ENCODE data around the gene PPP1R12B. TPM values are rescaled to one million over a fixed set of nuclear protein-coding genes. Genes with fewer than 3 reads are reported as not detected.
A peak's percentile ranks its signal among the peaks of the same experiment; 100 is the strongest.
"Not testable (repeated sequence)": the region's sequence is repeated elsewhere in the genome, so short reads cannot be mapped to it uniquely, and the experiment has no call there.

The PPP1R12B gene
- total RNA-seq, 5 donors from 2014 or later (not counting 1 experiment from before 2014, with no cell fraction given), result 24.3 to 40.9 (median 27.0) TPM

- Histone ChIP-seq H3K27ac (ENCODE audit: low read length) (no peak overlapping the region), H3K4me3 (ENCODE audit: control insufficient read depth in 1 of 2, extremely low read depth in 1 of 2, low read length in 1 of 2) (no peak overlapping the region), H3K27me3 (replicated peaks in 1 of 2; ENCODE audit: control insufficient read depth in 2 of 2, extremely low read depth in 1 of 2, insufficient read depth in 2 of 2, low read length in 1 of 2) (no peaks in the 10 kb centered on the region), H3K4me1 (ENCODE audit: control insufficient read depth in 1 of 2, extremely low read depth in 1 of 2, insufficient read depth in 2 of 2, low read length in 2 of 2) (peaks cover 5 to 6% of the 10 kb centered on the region in 2 experiments), H3K9me3 (no peaks in the 10 kb centered on the region), H3K36me3 (ENCODE audit: control insufficient read depth in 2 of 2, extremely low read depth in 1 of 2, insufficient read depth in 1 of 2, low read length in 1 of 2) (no peaks in the 10 kb centered on the region)
- peak in 2 of 35 experiments; percentile 12 to 68 for DNase-seq
- CTCF ChIA-PET, result interaction anchor here (0.6 to 3.3 kb wide), 8 partner anchors 8 to 376 kb away, joined by 3 to 15 read pairs (median 4); no protein-coding TSS in a partner anchor
- Mint-ChIP-seq H3K4me1 (peaks cover 29 to 36% (median 31%) of the 10 kb centered on the region in 3 donors), H3K9me3 (no peaks in the 10 kb centered on the region), H3K27ac (peak overlapping the region in 1 of 2 donors; percentile 54), H3K4me3 (peak overlapping the region; percentile 2 to 60 (median 42)), H3K27me3 (no peaks in the 10 kb centered on the region), H3K36me3 (no peaks in the 10 kb centered on the region)
- no CpG with 5 or more reads among the region's 4 CpGs for WGBS (ENCODE audit: insufficient coverage)
- POLR2A ChIA-PET, result no interaction called here
- ATAC-seq (replicated peaks in 1 of 4), result no peak
Measured at GRCh38 chr1:202343652-202344349, 4.7 kb upstream of the PPP1R12B start.

DNA sequence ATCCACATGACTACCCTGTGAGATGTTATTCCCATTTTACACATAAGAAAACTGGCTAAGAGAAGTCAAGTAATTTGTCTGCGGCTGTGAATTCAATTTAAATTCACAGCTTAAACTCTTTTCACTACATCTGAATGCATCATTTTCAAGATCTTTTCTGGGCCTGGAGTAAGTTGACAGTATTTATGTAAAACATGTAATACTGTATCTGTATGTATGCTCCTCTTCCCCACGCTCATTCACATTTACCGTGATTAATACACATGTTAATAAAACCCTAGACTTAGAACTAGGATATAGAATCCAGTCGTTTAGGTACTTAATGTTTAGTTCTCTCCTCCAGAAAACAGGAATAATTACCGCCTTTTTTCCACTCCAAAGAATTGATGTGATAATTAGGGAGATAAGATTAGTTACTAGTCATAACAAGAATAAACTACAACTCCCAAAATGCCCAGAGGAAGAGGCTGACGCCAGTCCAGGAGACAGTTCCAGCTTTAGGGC, 442 bp upstream of the PPP1R12B start:
- no peaks in the 10 kb centered on the region for H3K27me3 Mint-ChIP-seq
- Histone ChIP-seq H3K9me3 (no peaks in the 10 kb centered on the region), H3K4me3 (ENCODE audit: control insufficient read depth in 1 of 2, extremely low read depth in 1 of 2, low read length in 1 of 2) (peak overlapping the region; percentile 80 to 91), H3K36me3 (ENCODE audit: control insufficient read depth in 2 of 2, extremely low read depth in 1 of 2, insufficient read depth in 1 of 2, low read length in 1 of 2) (no peaks in the 10 kb centered on the region), H3K4me1 (ENCODE audit: control insufficient read depth in 1 of 2, extremely low read depth in 1 of 2, insufficient read depth in 2 of 2, low read length in 2 of 2) (peaks cover 2 to 8% of the 10 kb centered on the region in 2 experiments), H3K27me3 (replicated peaks in 1 of 2; ENCODE audit: control insufficient read depth in 2 of 2, extremely low read depth in 1 of 2, insufficient read depth in 2 of 2, low read length in 1 of 2) (no peaks in the 10 kb centered on the region), H3K27ac (ENCODE audit: low read length) (peak overlapping the region; percentile 47)
- CTCF ChIA-PET, result interaction anchor here in 1 of 2 donors (0.6 to 0.7 kb wide), 2 partner anchors 43 to 1519 kb away, joined by 3 to 6 read pairs; no protein-coding TSS in a partner anchor
- H3K4me3 Mint-ChIP-seq, result peak overlapping the region; percentile 83 to 87 (median 86)
- no peaks in the 10 kb centered on the region for H3K9me3 Mint-ChIP-seq
- 0% methylated on average over 1 of the region's 6 CpGs for WGBS (ENCODE audit: insufficient coverage)
- no peak for ATAC-seq (replicated peaks in 1 of 4)
- H3K27ac Mint-ChIP-seq, result peak overlapping the region; percentile 90 to 95
- POLR2A ChIA-PET, result no interaction called here
- peaks cover 33 to 51% (median 35%) of the 10 kb centered on the region in 3 donors for H3K4me1 Mint-ChIP-seq
- no peak for DNase-seq
- H3K36me3 Mint-ChIP-seq, result no peaks in the 10 kb centered on the region

GRCh38 chr1:202349206-202349928, 868 bp downstream of the PPP1R12B start:
- H3K27me3 Mint-ChIP-seq, result no peaks in the 10 kb centered on the region
- H3K4me1 Mint-ChIP-seq, result peaks cover 30 to 53% (median 34%) of the 10 kb centered on the region in 3 donors
- H3K27ac Mint-ChIP-seq, result peak overlapping the region; percentile 26 to 61
- POLR2A ChIA-PET, result interaction anchor here in 1 of 2 donors (0.6 kb wide), 1 partner anchor 578 kb away, joined by 4 read pairs; no protein-coding TSS in a partner anchor
- H3K36me3 Mint-ChIP-seq, result no peaks in the 10 kb centered on the region
- Histone ChIP-seq H3K27me3 (replicated peaks in 1 of 2; ENCODE audit: control insufficient read depth in 2 of 2, extremely low read depth in 1 of 2, insufficient read depth in 2 of 2, low read length in 1 of 2) (no peaks in the 10 kb centered on the region), H3K9me3 (no peaks in the 10 kb centered on the region), H3K4me3 (ENCODE audit: control insufficient read depth in 1 of 2, extremely low read depth in 1 of 2, low read length in 1 of 2) (peak overlapping the region; percentile 80 to 91), H3K27ac (ENCODE audit: low read length) (peak overlapping the region; percentile 47), H3K36me3 (ENCODE audit: control insufficient read depth in 2 of 2, extremely low read depth in 1 of 2, insufficient read depth in 1 of 2, low read length in 1 of 2) (no peaks in the 10 kb centered on the region), H3K4me1 (ENCODE audit: control insufficient read depth in 1 of 2, extremely low read depth in 1 of 2, insufficient read depth in 2 of 2, low read length in 2 of 2) (peaks cover 2 to 8% of the 10 kb centered on the region in 2 experiments)
- 0% methylated on average over 2 of the region's 12 CpGs for WGBS (ENCODE audit: insufficient coverage)
- ATAC-seq (replicated peaks in 1 of 4) (no peak), DNase-seq (peak in 9 of 35 experiments; percentile 1 to 34 (median 5))
- no peaks in the 10 kb centered on the region for H3K9me3 Mint-ChIP-seq
- peak overlapping the region; percentile 83 to 87 (median 86) for H3K4me3 Mint-ChIP-seq
- CTCF ChIA-PET, result interaction anchor here in 1 of 2 donors (0.6 to 2.1 kb wide), 4 partner anchors 7 to 498 kb away, joined by 3 to 6 read pairs (median 4); partner anchors contain the start of gene UBE2T

DNA sequence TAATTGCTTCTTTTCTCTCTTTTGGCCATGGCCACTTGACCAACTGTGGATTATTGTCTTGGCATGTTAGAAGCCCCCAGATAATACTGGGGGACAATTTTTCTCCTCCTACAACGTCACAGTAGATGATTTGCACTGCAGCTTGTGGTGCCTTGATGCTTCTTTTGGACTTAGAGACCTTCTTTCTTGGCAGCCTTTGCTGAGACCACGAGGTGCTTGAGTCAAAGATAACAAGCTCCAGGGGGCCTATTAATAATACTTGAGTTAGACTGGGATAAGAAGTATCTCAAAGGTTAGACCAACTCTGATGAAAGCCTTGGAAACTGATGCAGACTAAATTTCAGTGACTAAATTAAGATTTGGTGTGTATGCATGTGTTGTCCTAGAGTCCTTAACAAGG, 3.2 kb downstream of the PPP1R12B start:
- no peak for DNase-seq
- no peaks in the 10 kb centered on the region for H3K27me3 Mint-ChIP-seq
- ChIA-PET CTCF (interaction anchor here in 1 of 2 donors (0.6 kb wide), 1 partner anchor 286 kb away, joined by 5 read pairs; no protein-coding TSS in a partner anchor), POLR2A (interaction anchor here in 1 of 2 donors (0.6 kb wide), 1 partner anchor 9 kb away, joined by 5 read pairs; no protein-coding TSS in a partner anchor)
- Histone ChIP-seq H3K4me3 (ENCODE audit: control insufficient read depth in 1 of 2, extremely low read depth in 1 of 2, low read length in 1 of 2) (no peak overlapping the region), H3K9me3 (no peaks in the 10 kb centered on the region), H3K27ac (ENCODE audit: low read length) (no peak overlapping the region), H3K27me3 (replicated peaks in 1 of 2; ENCODE audit: control insufficient read depth in 2 of 2, extremely low read depth in 1 of 2, insufficient read depth in 2 of 2, low read length in 1 of 2) (no peaks in the 10 kb centered on the region), H3K36me3 (ENCODE audit: control insufficient read depth in 2 of 2, extremely low read depth in 1 of 2, insufficient read depth in 1 of 2, low read length in 1 of 2) (no peaks in the 10 kb centered on the region), H3K4me1 (ENCODE audit: control insufficient read depth in 1 of 2, extremely low read depth in 1 of 2, insufficient read depth in 2 of 2, low read length in 2 of 2) (peaks cover 2 to 8% of the 10 kb centered on the region in 2 experiments)
- H3K36me3 Mint-ChIP-seq, result peaks cover 3% of the 10 kb centered on the region
- WGBS (ENCODE audit: insufficient coverage), result no CpG with 5 or more reads among the region's 2 CpGs
- H3K4me3 Mint-ChIP-seq, result no peak overlapping the region
- ATAC-seq (replicated peaks in 1 of 4), result no peak
- peaks cover 35 to 53% (median 40%) of the 10 kb centered on the region in 3 donors for H3K4me1 Mint-ChIP-seq
- no peak overlapping the region for H3K27ac Mint-ChIP-seq
- H3K9me3 Mint-ChIP-seq, result no peaks in the 10 kb centered on the region

DNA sequence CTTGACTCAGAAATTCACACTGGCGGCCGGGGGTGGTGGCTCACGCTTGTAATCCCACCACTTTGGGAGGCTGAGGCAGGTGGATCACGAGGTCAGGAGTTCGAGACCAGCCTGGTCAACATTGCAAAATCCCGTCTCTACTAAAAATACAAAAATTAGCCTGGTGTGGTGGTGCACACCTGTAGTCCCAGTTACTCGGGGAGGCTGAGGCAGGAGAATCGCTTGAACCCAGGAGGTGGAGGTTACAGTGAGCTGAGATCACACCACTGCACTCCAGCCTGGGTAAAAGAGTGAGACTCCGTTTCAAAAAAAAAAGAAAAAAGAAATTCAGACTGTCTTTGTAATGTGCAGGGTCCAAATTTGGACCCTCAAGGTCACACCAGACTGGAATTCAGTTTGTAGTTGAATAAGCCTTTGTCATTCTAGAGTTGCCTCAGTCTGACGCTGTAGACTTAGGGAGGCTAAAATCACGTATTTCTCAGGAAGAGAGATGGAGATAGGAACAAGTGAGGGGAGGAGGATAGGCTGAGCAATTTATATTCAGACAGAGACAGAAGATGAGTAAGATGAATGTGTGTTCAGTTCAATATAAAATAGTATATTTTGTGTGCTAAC, 4.2 kb downstream of the PPP1R12B start:
- WGBS (ENCODE audit: insufficient coverage), result 96% methylated on average over 7 of the region's 11 CpGs
- not testable (repeated sequence) for H3K4me3 ChIP-seq (ENCODE audit: control insufficient read depth in 1 of 2, extremely low read depth in 1 of 2, low read length in 1 of 2); H3K9me3 Mint-ChIP-seq; H3K4me1 ChIP-seq (ENCODE audit: control insufficient read depth in 1 of 2, extremely low read depth in 1 of 2, insufficient read depth in 2 of 2, low read length in 2 of 2); H3K27ac Mint-ChIP-seq; H3K4me3 Mint-ChIP-seq; H3K27me3 ChIP-seq (replicated peaks in 1 of 2; ENCODE audit: control insufficient read depth in 2 of 2, extremely low read depth in 1 of 2, insufficient read depth in 2 of 2, low read length in 1 of 2); H3K36me3 Mint-ChIP-seq; H3K36me3 ChIP-seq (ENCODE audit: control insufficient read depth in 2 of 2, extremely low read depth in 1 of 2, insufficient read depth in 1 of 2, low read length in 1 of 2); H3K27ac ChIP-seq (ENCODE audit: low read length); H3K27me3 Mint-ChIP-seq; ATAC-seq (replicated peaks in 1 of 4); H3K9me3 ChIP-seq; DNase-seq
- ChIA-PET POLR2A (interaction anchor here in 1 of 2 donors (0.6 to 0.7 kb wide), 2 partner anchors 29 to 183 kb away, joined by 3 to 4 read pairs; no protein-coding TSS in a partner anchor), CTCF (interaction anchor here in 1 of 2 donors (0.8 kb wide), 1 partner anchor 9 kb away, joined by 3 read pairs; no protein-coding TSS in a partner anchor)
- H3K4me1 Mint-ChIP-seq, result peaks cover 37 to 52% (median 38%) of the 10 kb centered on the region in 3 donors

Data from T-cell (primary cell).